ENCODE measurements around the gene TPPP2.

Gene TPPP2

DNA sequence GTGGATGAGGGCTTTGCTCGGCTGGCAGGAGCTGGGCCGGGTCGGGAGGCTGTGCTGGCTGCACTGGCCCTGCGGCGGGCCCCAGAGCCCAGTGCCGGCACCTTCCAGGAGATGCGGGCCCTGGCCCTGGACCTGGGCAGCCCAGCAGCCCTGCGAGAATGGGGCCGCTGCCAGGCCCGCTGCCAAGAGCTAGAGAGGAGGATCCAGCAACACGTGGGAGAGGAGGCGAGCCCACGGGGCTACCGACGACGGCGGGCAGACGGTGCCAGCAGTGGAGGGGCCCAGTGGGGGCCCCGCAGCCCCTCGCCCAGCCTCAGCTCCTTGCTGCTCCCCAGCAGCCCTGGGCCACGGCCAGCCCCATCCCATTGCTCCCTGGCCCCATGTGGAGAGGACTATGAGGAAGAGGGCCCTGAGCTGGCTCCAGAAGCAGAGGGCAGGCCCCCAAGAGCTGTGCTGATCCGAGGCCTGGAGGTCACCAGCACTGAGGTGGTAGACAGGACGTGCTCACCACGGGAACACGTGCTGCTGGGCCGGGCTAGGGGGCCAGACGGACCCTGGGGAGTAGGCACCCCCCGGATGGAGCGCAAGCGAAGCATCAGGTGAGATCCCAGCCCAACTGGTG lies 51.6 kb downstream of the TPPP2 start:
- FAIRE-seq: no peak

Measured in TTC549 (cell line).